Lower leg skin (tissue), 4 donors: Measurements from ENCODE around the gene GPR85. TPM values are rescaled to one million over a fixed set of nuclear protein-coding genes. Genes with fewer than 3 reads are reported as not detected.
"Not testable (repeated sequence)": the region's sequence is repeated elsewhere in the genome, so short reads cannot be mapped to it uniquely, and the experiment has no call there.

Experiments used
- DNase-seq, 2 donors: peaks; one replicate each; pipeline ENCODE4 v3.0.0-alpha.2; 2019; ENCODE audit warnings: low spot score in 2 of 2
- H3K4me3 ChIP-seq: fragments of 200-600 bp; sonication (generic); 2 replicates; pipeline ENCODE4 v1.5.1; 2017; ENCODE audit warnings: mild to moderate bottlenecking, low read depth; ENCODE audit not compliant: poor library complexity, severe bottlenecking
- POLR2A ChIP-seq, 2 donors: fragments of 450-650 bp; IDR thresholded peaks; one replicate each; pipeline ENCODE4 v1.6.1; 2016 to 2017; ENCODE audit warnings: antibody characterized with exemption in 2 of 2, mild to moderate bottlenecking in 1 of 2, moderate library complexity in 1 of 2
- WGBS, 2 donors: methylation state at CpG; one replicate each; pipeline ENCODE4 v1.1.5; 2018; 5-methylcytosine and 5-hydroxymethylcytosine counted together
- intact Hi-C: fragments of 100-400 bp; cut with DNase I; formaldehyde crosslinking; loops from one replicate; pipeline ENCODE4 v1.15.0; 2023; ENCODE audit warnings: low total_unique reads
- total RNA-seq, 4 donors: library from RNA; depleted of rRNA; stranded (reverse); fragments of >200 nt; gene quantifications; one replicate each; pipeline ENCODE4 v1.1.0, GENCODE V29; 2016
- TF ChIP-seq, protein P1 (sequence below), 3 donors: fragments of 450-650 bp; IDR thresholded peaks; one replicate each; pipeline ENCODE4 v1.5.1; 2016; ENCODE audit warnings: antibody characterized with exemption in 3 of 3, mild to moderate bottlenecking in 3 of 3, moderate library complexity in 2 of 3

GPR85 gene
- total RNA-seq, 4 donors from 2014 or later: 0.16 to 0.17 TPM; not detected in 2

DNA sequence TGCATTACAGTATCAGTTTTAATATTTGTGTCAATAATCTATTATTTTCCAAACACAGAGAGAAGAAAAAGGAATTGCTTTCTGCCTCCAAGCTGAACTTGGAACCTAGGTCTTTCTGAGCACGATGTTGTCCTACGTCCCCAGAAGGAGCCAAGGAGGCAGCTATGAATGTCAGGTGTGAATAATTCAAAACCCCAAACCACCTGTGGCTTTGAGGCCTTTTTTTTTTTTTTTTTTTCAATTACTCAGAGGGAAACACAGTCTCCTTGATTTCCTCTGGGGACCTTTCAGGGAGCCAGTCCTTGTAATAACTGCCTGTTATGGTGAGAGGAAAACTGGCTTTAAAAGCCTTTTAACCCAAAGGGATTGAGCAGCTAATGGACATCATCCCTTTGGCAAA, 8.3 kb downstream of the GPR85 start:
- 35 to 56% methylated on average over 2 of the region's 2 CpGs for WGBS, 2 donors
- DNase-seq: no peak
- TF ChIP-seq POLR2A (IDR thresholded peaks at IDR 0.05): no peak
- TF ChIP-seq, protein P1, sequence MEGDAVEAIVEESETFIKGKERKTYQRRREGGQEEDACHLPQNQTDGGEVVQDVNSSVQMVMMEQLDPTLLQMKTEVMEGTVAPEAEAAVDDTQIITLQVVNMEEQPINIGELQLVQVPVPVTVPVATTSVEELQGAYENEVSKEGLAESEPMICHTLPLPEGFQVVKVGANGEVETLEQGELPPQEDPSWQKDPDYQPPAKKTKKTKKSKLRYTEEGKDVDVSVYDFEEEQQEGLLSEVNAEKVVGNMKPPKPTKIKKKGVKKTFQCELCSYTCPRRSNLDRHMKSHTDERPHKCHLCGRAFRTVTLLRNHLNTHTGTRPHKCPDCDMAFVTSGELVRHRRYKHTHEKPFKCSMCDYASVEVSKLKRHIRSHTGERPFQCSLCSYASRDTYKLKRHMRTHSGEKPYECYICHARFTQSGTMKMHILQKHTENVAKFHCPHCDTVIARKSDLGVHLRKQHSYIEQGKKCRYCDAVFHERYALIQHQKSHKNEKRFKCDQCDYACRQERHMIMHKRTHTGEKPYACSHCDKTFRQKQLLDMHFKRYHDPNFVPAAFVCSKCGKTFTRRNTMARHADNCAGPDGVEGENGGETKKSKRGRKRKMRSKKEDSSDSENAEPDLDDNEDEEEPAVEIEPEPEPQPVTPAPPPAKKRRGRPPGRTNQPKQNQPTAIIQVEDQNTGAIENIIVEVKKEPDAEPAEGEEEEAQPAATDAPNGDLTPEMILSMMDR (IDR thresholded peaks at IDR 0.05): no peak
- intact Hi-C loops: no loop called here
- no peak overlapping the region for H3K4me3 ChIP-seq

DNA sequence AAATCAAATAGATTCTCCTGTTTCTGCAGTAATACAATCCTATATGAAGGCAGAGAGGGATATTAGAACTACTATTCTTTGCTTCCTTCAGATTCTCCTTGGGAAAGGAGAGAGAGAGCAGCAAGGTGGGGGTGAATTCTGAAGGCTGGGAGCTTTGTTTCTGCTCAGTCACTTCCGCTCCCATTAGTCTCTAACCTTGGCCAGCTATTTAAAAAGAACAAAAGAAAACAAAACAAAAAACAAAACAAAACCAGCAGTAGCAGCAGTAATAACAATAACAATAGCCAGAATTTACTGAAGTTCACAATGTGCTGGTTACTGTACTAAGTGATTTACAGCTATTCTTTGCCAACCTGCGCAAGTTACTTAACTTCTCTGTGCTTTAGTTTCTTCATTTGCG, 9.9 kb downstream of the GPR85 start:
- DNase-seq: no peak
- intact Hi-C loops: no loop called here
- no peak for TF ChIP-seq POLR2A (IDR thresholded peaks at IDR 0.05)
- TF ChIP-seq, protein P1 (IDR thresholded peaks at IDR 0.05): no peak
- H3K4me3 ChIP-seq: no peak overlapping the region
- WGBS, 2 donors: 79 to 84% methylated on average over 3 of the region's 3 CpGs

DNA sequence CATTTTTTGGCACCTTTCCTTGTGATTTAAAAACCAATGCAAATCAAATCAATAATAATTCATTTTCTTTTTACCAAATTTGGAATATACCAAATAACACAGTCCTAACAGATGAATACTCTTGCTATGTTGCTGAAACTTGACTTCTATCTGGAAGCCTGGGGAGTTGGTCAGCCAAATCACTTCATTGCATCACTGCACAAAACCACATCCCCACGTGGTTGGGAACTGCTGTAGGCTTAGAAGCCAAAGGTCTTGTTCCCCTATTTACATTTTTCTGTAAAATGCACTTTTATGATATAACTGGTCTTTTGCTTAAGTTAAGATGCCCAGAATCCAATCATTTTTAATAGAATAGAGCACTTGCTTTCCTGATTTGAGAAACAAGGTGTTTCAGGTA, 15.2 kb downstream of the GPR85 start:
- WGBS, 2 donors: 16 to 28% methylated on average over 1 of the region's 1 CpG
- H3K4me3 ChIP-seq: no peak overlapping the region
- DNase-seq: no peak
- TF ChIP-seq, protein P1 (IDR thresholded peaks at IDR 0.05): no peak
- no peak for TF ChIP-seq POLR2A (IDR thresholded peaks at IDR 0.05)
- intact Hi-C loops: no loop called here

DNA sequence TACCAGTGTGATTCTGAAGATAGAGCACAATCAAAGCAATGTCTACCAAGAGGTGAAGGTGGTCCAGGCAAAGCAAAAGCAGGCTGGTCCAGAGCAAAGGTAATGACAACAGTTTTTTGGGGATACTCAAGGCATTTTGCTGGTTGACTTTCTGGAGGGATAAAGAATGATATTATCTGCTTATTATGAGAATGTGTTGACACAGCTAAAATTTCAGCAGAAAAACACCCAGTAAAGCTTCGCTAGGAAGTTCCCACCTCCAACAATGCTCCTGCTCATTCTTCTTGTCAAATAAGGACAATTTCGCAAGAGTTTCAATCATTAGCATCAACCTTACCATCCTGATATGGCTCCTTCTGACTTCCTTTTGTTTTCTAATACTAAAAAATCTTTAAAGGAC, 24.1 kb downstream of the GPR85 start:
- 61 to 72% methylated on average over 2 of the region's 2 CpGs for WGBS, 2 donors
- intact Hi-C loops: no loop called here
- TF ChIP-seq, protein P1 (IDR thresholded peaks at IDR 0.05): no peak
- no peak for TF ChIP-seq POLR2A (IDR thresholded peaks at IDR 0.05)
- DNase-seq: no peak
- no peak overlapping the region for H3K4me3 ChIP-seq

DNA sequence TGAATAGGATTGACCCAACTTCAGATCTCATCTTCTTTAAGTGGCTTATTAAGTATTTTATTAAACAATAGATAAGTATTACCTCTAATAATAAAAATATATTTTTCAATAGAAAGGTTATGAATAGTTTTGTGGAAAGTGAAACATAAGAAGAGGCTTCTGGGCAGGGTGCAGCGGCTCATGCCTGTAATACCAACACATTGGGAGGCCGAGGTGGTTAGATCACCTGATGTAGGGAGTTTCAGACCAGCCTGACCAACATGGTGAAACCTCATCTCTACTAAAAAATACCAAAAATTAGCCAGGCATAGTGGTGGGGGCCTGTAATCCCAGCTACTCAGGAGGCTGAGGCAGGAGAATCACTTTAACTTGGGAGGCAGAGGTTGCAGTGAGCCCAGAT, 26.5 kb downstream of the GPR85 start:
- intact Hi-C loops: no loop called here
- TF ChIP-seq, protein P1 (IDR thresholded peaks at IDR 0.05): no peak
- no peak for TF ChIP-seq POLR2A (IDR thresholded peaks at IDR 0.05)
- H3K4me3 ChIP-seq: no peak overlapping the region
- WGBS, 2 donors: 85 to 86% methylated on average over 2 of the region's 2 CpGs
- DNase-seq: no peak

DNA sequence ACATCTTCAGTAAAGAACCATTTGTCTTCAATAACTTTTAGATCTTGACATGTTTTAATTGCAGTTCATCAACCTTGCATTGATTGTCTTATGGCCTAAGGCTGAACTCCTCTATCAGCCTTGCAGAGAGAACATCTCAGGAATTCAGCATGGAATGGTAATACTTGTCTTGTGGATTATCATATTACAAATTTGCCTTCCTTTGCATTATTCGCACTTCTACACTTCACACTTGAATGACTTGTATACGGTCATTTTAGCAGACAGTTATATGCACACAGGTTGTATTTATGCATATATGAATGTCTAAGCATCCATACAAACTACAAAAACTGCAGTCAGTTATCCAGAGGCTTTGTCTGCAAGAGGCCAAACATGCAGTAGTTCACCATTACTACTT, 31.7 kb downstream of the GPR85 start:
- TF ChIP-seq, protein P1 (IDR thresholded peaks at IDR 0.05): no peak
- TF ChIP-seq POLR2A (IDR thresholded peaks at IDR 0.05): no peak
- H3K4me3 ChIP-seq: no peak overlapping the region
- WGBS, 2 donors: 23 to 30% methylated on average over 2 of the region's 2 CpGs
- intact Hi-C loops: no loop called here
- DNase-seq: no peak

DNA sequence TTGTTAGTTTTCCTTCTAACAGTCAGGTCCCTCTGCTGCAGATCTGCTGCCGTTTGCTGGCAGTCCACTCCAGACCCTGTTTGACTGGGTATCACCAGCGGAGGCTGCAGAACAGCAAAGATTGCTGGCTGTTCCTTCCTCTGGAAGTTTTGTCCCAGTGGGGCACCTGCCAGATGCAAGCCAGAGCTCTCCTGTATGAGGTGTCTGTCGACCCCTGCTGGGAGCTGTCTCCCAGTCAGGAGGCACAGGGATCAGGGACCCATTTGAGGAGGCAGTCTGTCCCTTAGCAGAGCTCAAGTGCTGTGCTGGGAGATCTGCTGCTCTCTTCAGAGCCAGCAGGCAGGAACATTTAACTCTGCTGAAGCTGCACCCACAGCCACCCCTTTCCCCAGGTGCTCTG, 32.4 kb downstream of the GPR85 start:
- peak in 1 of 2 donors; percentile 75 for DNase-seq
- H3K4me3 ChIP-seq, intact Hi-C loops: not testable (repeated sequence)
- WGBS, 2 donors: 76 to 83% methylated on average over 3 of the region's 3 CpGs

DNA sequence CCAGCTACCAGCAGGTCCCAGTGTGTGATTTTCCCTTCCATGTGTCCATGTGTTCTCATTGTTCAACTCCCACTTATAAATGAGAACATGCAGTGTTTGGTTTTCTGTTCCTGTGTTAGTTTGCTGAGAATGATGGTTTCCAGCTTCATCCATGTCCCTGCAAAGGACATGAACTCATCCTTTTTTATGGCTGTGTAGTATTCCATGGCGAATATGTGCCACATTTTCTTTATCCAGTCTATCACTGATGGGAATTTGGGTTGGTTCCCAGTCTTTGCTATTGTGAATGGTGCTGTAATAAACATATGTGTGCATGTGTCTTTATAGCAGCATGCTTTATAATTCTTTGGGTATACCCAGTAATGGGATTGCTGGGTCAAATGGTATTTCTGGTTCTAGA, 37.4 kb downstream of the GPR85 start:
- H3K4me3 ChIP-seq, DNase-seq, intact Hi-C loops: not testable (repeated sequence)
- 70 to 77% methylated on average over 1 of the region's 1 CpG for WGBS, 2 donors
